HepG2 (cell line): Measurements from ENCODE around the gene PKLR. TPM values are rescaled to one million over a fixed set of nuclear protein-coding genes. Genes with fewer than 3 reads are reported as not detected.
A peak's percentile ranks its signal among the peaks of the same experiment; 100 is the strongest.

Experiments used
- GPN1 ChIP-seq: sonication (generic); formaldehyde crosslinking; IDR thresholded peaks from 2 replicates; pipeline ENCODE4 v1.5.1; 2020; ENCODE audit warnings: missing genetic modification reagents, borderline replicate concordance
- HDAC1 ChIP-seq: sonication (generic); formaldehyde crosslinking; IDR thresholded peaks from 2 replicates; pipeline ENCODE4 v1.5.1; 2020; ENCODE audit warnings: mild to moderate bottlenecking, missing genetic modification reagents
- HOXA5 ChIP-seq: sonication (generic); formaldehyde crosslinking; IDR thresholded peaks from 2 replicates; pipeline ENCODE4 v1.4.0; 2020; ENCODE audit warnings: missing genetic modification reagents
- ISX ChIP-seq: sonication (generic); formaldehyde crosslinking; conservative IDR thresholded peaks from 2 replicates; pipeline ENCODE4 v1.5.0; 2020; ENCODE audit warnings: missing genetic modification reagents
- KLF13 ChIP-seq: sonication (generic); formaldehyde crosslinking; IDR thresholded peaks from 2 replicates; pipeline ENCODE4 v1.4.0; 2020; ENCODE audit warnings: mild to moderate bottlenecking, missing genetic modification reagents
- MATR3 ChIP-seq: sonication (generic); formaldehyde crosslinking; IDR thresholded peaks from 2 replicates; pipeline ENCODE4 v1.4.0; 2020; ENCODE audit warnings: missing genetic modification reagents
- MTA1 ChIP-seq: sonication (generic); formaldehyde crosslinking; IDR thresholded peaks from 2 replicates; pipeline ENCODE4 v1.4.0; 2020; ENCODE audit warnings: missing genetic modification reagents, mild to moderate bottlenecking, borderline replicate concordance
- NFE2L1 ChIP-seq: sonication (generic); formaldehyde crosslinking; IDR thresholded peaks from 2 replicates; pipeline ENCODE4 v1.4.0; 2020; ENCODE audit warnings: missing genetic modification reagents, mild to moderate bottlenecking, borderline replicate concordance
- NFKBIZ ChIP-seq: IDR thresholded peaks from 2 replicates; pipeline ENCODE4 v1.6.1; 2018; ENCODE audit warnings: missing genetic modification reagents, missing compliant biosample characterization
- NFYB ChIP-seq: sonication (generic); formaldehyde crosslinking; IDR thresholded peaks from 2 replicates; pipeline ENCODE4 v1.4.0; 2020; ENCODE audit warnings: missing genetic modification reagents
- PAX8 ChIP-seq: sonication (generic); formaldehyde crosslinking; IDR thresholded peaks from 2 replicates; pipeline ENCODE4 v1.8.0; 2022; ENCODE audit warnings: mild to moderate bottlenecking, missing genetic modification reagents, borderline replicate concordance
- PHF5A ChIP-seq: IDR thresholded peaks from one replicate; pipeline ENCODE4 v1.6.1; 2018; ENCODE audit warnings: low read depth, missing genetic modification reagents; ENCODE audit not compliant: unreplicated experiment
- RFX5 ChIP-seq: IDR thresholded peaks from 2 replicates; pipeline ENCODE4 v1.6.1; 2011; ENCODE audit warnings: low read depth, low read length, improper control_type of control experiment
- TBL1XR1 ChIP-seq: fragments of 150-350 bp; IDR thresholded peaks from 2 replicates; pipeline ENCODE4 v1.6.1; 2014; ENCODE audit warnings: borderline replicate concordance, low read length; ENCODE audit not compliant: partially characterized antibody
- TBX3 ChIP-seq: fragments of 450-650 bp; IDR thresholded peaks from 2 replicates; pipeline ENCODE4 v1.6.1; 2017; ENCODE audit warnings: antibody characterized with exemption, mild to moderate bottlenecking, inconsistent platforms, borderline replicate concordance
- ZC3H13 ChIP-seq: sonication (generic); formaldehyde crosslinking; IDR thresholded peaks from 2 replicates; pipeline ENCODE4 v1.8.1; 2023; ENCODE audit warnings: mild to moderate bottlenecking, missing genetic modification reagents, moderate library complexity
- ZMYM2 ChIP-seq: sonication (generic); formaldehyde crosslinking; IDR thresholded peaks from 2 replicates; pipeline ENCODE4 v1.8.0; 2022; ENCODE audit warnings: mild to moderate bottlenecking, missing genetic modification reagents
- ZNF451 ChIP-seq: sonication (generic); formaldehyde crosslinking; IDR thresholded peaks from 2 replicates; pipeline ENCODE4 v1.5.0; 2020; ENCODE audit warnings: mild to moderate bottlenecking, missing genetic modification reagents
- ZNF83 ChIP-seq: sonication (generic); formaldehyde crosslinking; IDR thresholded peaks from 2 replicates; pipeline ENCODE4 v1.4.0; 2020; ENCODE audit warnings: missing genetic modification reagents, mild to moderate bottlenecking, borderline replicate concordance
- polyA plus RNA-seq, 8 experiments: library from polyadenylated mRNA; depleted of rRNA in 3 of 8; stranded (reverse) in 7 of 8; unstranded in 1 of 8; fragments of >200 nt; fragmentation: Illumina TruSeq in 4 of 8; extraction: Trizol in 4 of 8; gene quantifications; 2 replicates each; pipeline versions ENCODE4 v1.2.1 to v1.2.3, GENCODE V29; 2011 to 2016; ENCODE audit warnings: low read depth in 4 of 8, missing spikeins in 1 of 8, mixed read lengths in 1 of 8; ENCODE audit not compliant: insufficient read depth in 1 of 8
- total RNA-seq, 5 experiments: library from RNA; depleted of rRNA; stranded (reverse); fragments of >200 nt; fragmentation: Illumina TruSeq; extraction: Trizol; gene quantifications; 2 replicates each; pipeline ENCODE4 v1.2.3, GENCODE V29; 2016; ENCODE audit warnings: low read depth in 1 of 5
- TF ChIP-seq, protein P1 (sequence below): sonication (generic); formaldehyde crosslinking; IDR thresholded peaks from 2 replicates; pipeline ENCODE4 v1.4.0; 2020; ENCODE audit warnings: mild to moderate bottlenecking, missing genetic modification reagents
- TF ChIP-seq, protein P2 (sequence below): IDR thresholded peaks from 2 replicates; pipeline ENCODE4 v1.6.1; 2016; ENCODE audit warnings: missing compliant biosample characterization, missing genetic modification reagents, borderline replicate concordance
- TF ChIP-seq, protein P3 (sequence below): sonication (generic); formaldehyde crosslinking; IDR thresholded peaks from 2 replicates; pipeline ENCODE4 v1.4.0; 2020; ENCODE audit warnings: missing genetic modification reagents, mild to moderate bottlenecking, borderline replicate concordance
- TF ChIP-seq, protein P4 (sequence below): IDR thresholded peaks from 2 replicates; pipeline ENCODE4 v1.6.1; 2016; ENCODE audit warnings: missing genetic modification reagents, missing compliant biosample characterization

Gene PKLR
- total and polyA plus RNA-seq, 2 of the 13 experiments (the other 11 are each of a cell fraction or from before 2014, with no cell fraction given): 10.3 to 29.3 TPM

DNA sequence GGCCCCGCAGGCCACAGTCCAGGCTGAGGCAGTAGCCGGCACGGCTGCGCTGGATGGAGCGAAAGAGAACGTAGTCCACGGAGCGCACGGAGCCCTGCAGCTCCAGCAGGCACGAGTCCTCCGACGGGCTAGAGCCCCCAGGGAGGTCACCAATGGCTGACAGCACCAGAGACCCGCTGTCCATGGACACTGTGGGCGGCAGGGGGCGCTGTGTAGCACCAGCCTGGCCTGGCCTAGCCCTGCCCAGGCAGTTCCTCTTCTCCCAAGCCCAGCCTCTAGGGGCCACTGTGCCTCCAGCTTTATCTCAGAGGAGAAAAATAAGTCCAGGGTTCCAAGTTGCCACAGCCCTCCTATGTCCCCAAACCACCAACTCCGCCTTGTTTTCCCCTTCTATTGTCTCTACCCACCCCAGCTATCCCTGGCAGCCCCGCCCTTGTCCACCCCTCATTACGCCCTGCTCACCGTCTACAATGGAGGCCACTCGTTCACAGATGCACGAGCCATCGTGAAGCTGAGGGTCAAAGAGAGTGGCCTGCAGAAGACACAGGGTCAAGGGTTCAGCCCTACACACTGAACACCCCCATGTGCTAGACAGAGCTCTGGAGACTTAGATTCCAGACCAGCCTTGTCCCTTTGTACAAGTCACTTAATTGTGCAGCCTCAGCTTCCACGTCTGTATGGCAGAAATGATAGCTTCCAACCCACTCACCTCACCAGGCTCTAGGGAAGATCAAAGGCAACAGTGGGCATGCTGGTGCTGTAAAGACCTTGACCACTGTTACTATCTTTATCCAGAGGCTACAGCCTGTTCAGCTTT lies 50.4 kb downstream of the PKLR start (continued):
- TF ChIP-seq, protein P1, sequence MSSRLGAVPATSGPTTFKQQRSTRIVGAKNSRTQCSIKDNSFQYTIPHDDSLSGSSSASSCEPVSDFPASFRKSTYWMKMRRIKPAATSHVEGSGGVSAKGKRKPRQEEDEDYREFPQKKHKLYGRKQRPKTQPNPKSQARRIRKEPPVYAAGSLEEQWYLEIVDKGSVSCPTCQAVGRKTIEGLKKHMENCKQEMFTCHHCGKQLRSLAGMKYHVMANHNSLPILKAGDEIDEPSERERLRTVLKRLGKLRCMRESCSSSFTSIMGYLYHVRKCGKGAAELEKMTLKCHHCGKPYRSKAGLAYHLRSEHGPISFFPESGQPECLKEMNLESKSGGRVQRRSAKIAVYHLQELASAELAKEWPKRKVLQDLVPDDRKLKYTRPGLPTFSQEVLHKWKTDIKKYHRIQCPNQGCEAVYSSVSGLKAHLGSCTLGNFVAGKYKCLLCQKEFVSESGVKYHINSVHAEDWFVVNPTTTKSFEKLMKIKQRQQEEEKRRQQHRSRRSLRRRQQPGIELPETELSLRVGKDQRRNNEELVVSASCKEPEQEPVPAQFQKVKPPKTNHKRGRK (CRISPR knock-in tag): no peak
- TF ChIP-seq TBL1XR1 (no peak), GPN1 (CRISPR knock-in tag) (no peak), ISX (CRISPR knock-in tag) (no peak), MATR3 (CRISPR knock-in tag) (no peak), PAX8 (CRISPR knock-in tag) (no peak), ZNF451 (CRISPR knock-in tag) (no peak; the same call in 1 of the 2 replicates), PHF5A (CRISPR knock-in tag) (no peak), HOXA5 (CRISPR knock-in tag) (no peak), ZMYM2 (CRISPR knock-in tag) (no peak), RFX5 (no peak), ZNF83 (CRISPR knock-in tag) (no peak), HDAC1 (CRISPR knock-in tag) (peak; percentile 64), KLF13 (CRISPR knock-in tag) (no peak), NFYB (CRISPR knock-in tag) (no peak), ZC3H13 (CRISPR knock-in tag) (no peak), NFE2L1 (CRISPR knock-in tag) (no peak), NFKBIZ (CRISPR knock-in tag) (no peak), MTA1 (CRISPR knock-in tag) (no peak), TBX3 (no peak)
- TF ChIP-seq, protein P2, sequence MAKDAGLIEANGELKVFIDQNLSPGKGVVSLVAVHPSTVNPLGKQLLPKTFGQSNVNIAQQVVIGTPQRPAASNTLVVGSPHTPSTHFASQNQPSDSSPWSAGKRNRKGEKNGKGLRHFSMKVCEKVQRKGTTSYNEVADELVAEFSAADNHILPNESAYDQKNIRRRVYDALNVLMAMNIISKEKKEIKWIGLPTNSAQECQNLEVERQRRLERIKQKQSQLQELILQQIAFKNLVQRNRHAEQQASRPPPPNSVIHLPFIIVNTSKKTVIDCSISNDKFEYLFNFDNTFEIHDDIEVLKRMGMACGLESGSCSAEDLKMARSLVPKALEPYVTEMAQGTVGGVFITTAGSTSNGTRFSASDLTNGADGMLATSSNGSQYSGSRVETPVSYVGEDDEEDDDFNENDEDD: peak; percentile 2; the same call in 1 of the 2 replicates
- TF ChIP-seq, protein P3, sequence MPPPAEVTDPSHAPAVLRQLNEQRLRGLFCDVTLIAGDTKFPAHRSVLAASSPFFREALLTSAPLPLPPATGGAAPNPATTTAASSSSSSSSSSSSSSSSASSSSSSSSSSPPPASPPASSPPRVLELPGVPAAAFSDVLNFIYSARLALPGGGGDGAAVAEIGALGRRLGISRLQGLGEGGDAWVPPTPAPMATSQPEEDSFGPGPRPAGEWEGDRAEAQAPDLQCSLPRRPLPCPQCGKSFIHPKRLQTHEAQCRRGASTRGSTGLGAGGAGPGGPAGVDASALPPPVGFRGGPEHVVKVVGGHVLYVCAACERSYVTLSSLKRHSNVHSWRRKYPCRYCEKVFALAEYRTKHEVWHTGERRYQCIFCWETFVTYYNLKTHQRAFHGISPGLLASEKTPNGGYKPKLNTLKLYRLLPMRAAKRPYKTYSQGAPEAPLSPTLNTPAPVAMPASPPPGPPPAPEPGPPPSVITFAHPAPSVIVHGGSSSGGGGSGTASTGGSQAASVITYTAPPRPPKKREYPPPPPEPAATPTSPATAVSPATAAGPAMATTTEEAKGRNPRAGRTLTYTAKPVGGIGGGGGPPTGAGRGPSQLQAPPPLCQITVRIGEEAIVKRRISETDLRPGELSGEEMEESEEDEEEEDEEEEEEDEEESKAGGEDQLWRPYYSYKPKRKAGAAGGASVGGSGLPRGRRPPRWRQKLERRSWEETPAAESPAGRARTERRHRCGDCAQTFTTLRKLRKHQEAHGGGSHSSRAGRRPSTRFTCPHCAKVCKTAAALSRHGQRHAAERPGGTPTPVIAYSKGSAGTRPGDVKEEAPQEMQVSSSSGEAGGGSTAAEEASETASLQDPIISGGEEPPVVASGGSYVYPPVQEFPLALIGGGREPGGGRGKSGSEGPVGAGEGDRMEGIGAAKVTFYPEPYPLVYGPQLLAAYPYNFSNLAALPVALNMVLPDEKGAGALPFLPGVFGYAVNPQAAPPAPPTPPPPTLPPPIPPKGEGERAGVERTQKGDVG (CRISPR knock-in tag): 0 out of 2 replicates have a peak, but pooled peaks have one; percentile 25
- TF ChIP-seq, protein P4, sequence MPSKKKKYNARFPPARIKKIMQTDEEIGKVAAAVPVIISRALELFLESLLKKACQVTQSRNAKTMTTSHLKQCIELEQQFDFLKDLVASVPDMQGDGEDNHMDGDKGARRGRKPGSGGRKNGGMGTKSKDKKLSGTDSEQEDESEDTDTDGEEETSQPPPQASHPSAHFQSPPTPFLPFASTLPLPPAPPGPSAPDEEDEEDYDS (CRISPR knock-in tag): peak; percentile 10; the same call in 1 of the 2 replicates
